Heart right ventricle (tissue), 16 donors: Measurements from ENCODE around the gene TIMM10B. TPM values are rescaled to one million over a fixed set of nuclear protein-coding genes. Genes with fewer than 3 reads are reported as not detected.
A peak's percentile ranks its signal among the peaks of the same experiment; 100 is the strongest.

Source experiments
- ATAC-seq, 8 donors: fragments of 200-7000 bp; cut with Tn5 transposase; one replicate each; pipeline ENCODE4 v1.9.1; 2020; ENCODE audit warnings: mild to moderate bottlenecking in 8 of 8, moderate library complexity in 8 of 8, moderate number of reproducible peaks in 1 of 8
- DNase-seq, 2 donors: peaks; one replicate each; pipeline ENCODE4 v3.0.0-alpha.2; 2020
- H3K27ac ChIP-seq, 10 donors: fragments of 200-600 bp; sonication (generic) in 2 of 10; one replicate each; pipeline versions ENCODE4 v1.5.0 to v1.8.0; 2020 to 2022; ENCODE audit warnings: mild to moderate bottlenecking in 3 of 10
- H3K27me3 ChIP-seq, 7 donors: fragments of 200-600 bp; one replicate each; pipeline ENCODE4 v1.8.0; 2021 to 2022; ENCODE audit warnings: mild to moderate bottlenecking in 2 of 7
- H3K36me3 ChIP-seq, 9 donors: fragments of 200-600 bp; sonication (generic) in 1 of 9; one replicate each; pipeline versions ENCODE4 v1.5.0 to v1.8.0; 2020 to 2022; ENCODE audit warnings: mild to moderate bottlenecking in 2 of 9
- H3K4me1 ChIP-seq, 9 donors: fragments of 200-600 bp; sonication (generic) in 1 of 9; one replicate each; pipeline versions ENCODE4 v1.5.0 to v1.8.0; 2020 to 2022; ENCODE audit warnings: mild to moderate bottlenecking in 4 of 9
- H3K4me3 ChIP-seq, 10 donors: fragments of 200-600 bp; sonication (generic) in 2 of 10; one replicate each; pipeline versions ENCODE4 v1.5.0 to v1.8.0; 2020 to 2022; ENCODE audit warnings: mild to moderate bottlenecking in 7 of 10, moderate library complexity in 2 of 10
- H3K9me3 ChIP-seq, 11 donors: fragments of 200-600 bp in 10 of 11; sonication (generic) in 2 of 11; one replicate each; pipeline versions ENCODE4 v1.5.0 to v1.8.0; 2013 to 2022; ENCODE audit warnings: mild to moderate bottlenecking in 2 of 11, control low read depth in 1 of 11, moderate library complexity in 1 of 11
- WGBS, 2 donors: extraction: QIAGEN DNeasy Blood & Tissue Kit; methylation state at CpG; one replicate each; pipeline ENCODE4 v1.1.7; 2013; ENCODE audit warnings: inconsistent platforms in 1 of 2; 5-methylcytosine and 5-hydroxymethylcytosine counted together
- intact Hi-C, 10 donors: fragments of 100-400 bp; cut with DNase I; formaldehyde crosslinking; loops; one replicate each; pipeline versions ENCODE4 v1.11.1 to v1.14.2; 2022
- polyA plus RNA-seq, 2 donors: library from polyadenylated mRNA; stranded (reverse); fragments of 200-250 nt; gene quantifications; one replicate each; pipeline ENCODE4 v1.2.3, GENCODE V29; 2013
- total RNA-seq, 10 donors: library from RNA; stranded (reverse); fragmentation: NEBNext Ultra II Directional in 3 of 10; extraction: Animal tissue kit (Norgen Biotek cat#: 25700) in 3 of 10; gene quantifications; one replicate each; pipeline versions ENCODE4 v1.2.1 to v1.2.4, GENCODE V29; 2021 to 2023
- TF ChIP-seq, protein P1 (sequence below), 9 donors: fragments of 200-600 bp; sonication (generic) in 2 of 9; IDR thresholded peaks; one replicate each; pipeline versions ENCODE4 v1.5.0 to v1.8.0; 2021 to 2022; ENCODE audit warnings: antibody characterized with exemption in 9 of 9, mild to moderate bottlenecking in 5 of 9, moderate library complexity in 1 of 9
- donor health status: Arrhythmogenic right ventricular cardiomyopathy.
- donor health status: ischemic (EF 13 %, LVEDD 7.1; RV severe dilation, severe dysfunction).
- donor health status: healthy with polysubstance abuse.
- donor health status: DM: no; HTN: yes; CAD: no.
- donor health status: DM: no; HTN: no; CAD: no.
- donor health status: ischemic (EF 25% LVEDD 6.9; RV normal size, moderate dysfunction).
- donor health status: ischemic (EF 25% LVEDD 5.7; RV mildly dilated, moderate dysfunction).
- donor health status: healthy.
- donor health status: DM: yes; HTN: yes; CAD: no.
- donor health status: Ischemic cardiomyopathy.
- donor health status: ischemic (EF 35%, LVEDD 5.7; RV mildly dilated, moderate dysfunction).
- donor health status: nonischemic (EF 11% LVEDD 7.7; RV severe dilation, severe dysfunction).
- donor health status: DM: yes; HTN: yes; CAD: no.
- donor health status: PGD.
- donor health status: ischemic (EF 29% LVEDD 5.4; RV normal size, mild dysfunction).
- donor health status: nonischemic (EF 23%, LVEDD 6.1; RV moderate dilation, normal function).

TIMM10B gene
- total and polyA plus RNA-seq, 12 donors, result 10.0 to 21.6 (median 16.5) TPM

DNA sequence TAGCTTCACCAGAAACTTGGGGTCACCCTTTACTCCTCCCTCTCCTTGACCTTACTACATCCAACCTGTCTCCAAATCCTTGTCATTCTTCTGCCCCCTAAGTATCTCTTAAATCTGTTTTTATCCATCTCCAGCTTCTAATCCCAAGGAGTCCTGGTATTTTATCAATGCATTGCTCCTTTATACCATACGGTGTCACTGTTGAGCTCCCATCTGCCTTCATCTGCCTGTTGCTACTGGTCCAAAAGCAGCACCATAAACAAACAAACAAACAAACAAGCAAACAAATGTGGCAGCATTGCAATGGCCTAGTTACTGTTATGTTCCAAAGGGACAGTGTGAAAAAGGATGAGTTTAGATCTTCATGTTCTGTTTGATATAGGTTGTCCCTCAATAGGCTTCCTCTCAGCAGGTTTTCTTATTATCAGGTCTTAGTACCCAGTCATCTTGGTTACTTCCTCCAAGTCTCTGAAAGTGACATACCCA lies 50.0 kb downstream of the TIMM10B start:
- peak in 1 of 2 donors; percentile 38 for DNase-seq
- H3K36me3 ChIP-seq, result peaks cover 0 to 61% (median 6%) of the 10 kb centered on the region in 9 donors
- no peak overlapping the region for H3K27ac ChIP-seq
- no peaks in the 10 kb centered on the region for H3K4me1 ChIP-seq
- no peaks in the 10 kb centered on the region for H3K9me3 ChIP-seq
- 0 to 2% methylated on average over 1 of the region's 1 CpG for WGBS, 2 donors
- no peaks in the 10 kb centered on the region for H3K27me3 ChIP-seq
- no peak overlapping the region for H3K4me3 ChIP-seq
- peak in 5 of 8 donors; percentile 47 to 75 (median 67) for ATAC-seq
- TF ChIP-seq, protein P1, sequence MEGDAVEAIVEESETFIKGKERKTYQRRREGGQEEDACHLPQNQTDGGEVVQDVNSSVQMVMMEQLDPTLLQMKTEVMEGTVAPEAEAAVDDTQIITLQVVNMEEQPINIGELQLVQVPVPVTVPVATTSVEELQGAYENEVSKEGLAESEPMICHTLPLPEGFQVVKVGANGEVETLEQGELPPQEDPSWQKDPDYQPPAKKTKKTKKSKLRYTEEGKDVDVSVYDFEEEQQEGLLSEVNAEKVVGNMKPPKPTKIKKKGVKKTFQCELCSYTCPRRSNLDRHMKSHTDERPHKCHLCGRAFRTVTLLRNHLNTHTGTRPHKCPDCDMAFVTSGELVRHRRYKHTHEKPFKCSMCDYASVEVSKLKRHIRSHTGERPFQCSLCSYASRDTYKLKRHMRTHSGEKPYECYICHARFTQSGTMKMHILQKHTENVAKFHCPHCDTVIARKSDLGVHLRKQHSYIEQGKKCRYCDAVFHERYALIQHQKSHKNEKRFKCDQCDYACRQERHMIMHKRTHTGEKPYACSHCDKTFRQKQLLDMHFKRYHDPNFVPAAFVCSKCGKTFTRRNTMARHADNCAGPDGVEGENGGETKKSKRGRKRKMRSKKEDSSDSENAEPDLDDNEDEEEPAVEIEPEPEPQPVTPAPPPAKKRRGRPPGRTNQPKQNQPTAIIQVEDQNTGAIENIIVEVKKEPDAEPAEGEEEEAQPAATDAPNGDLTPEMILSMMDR (IDR thresholded peaks at IDR 0.05), result peak; percentile 55 to 88 (median 79)
- intact Hi-C loops, result loop anchor here (1.0 to 10.0 kb wide), 12 partner anchors 71 to 226 kb away; partner anchors contain the start of genes MRPL17 (in 7 of the 10), ILK (in 2 of the 10) and RRP8 (in 2 of the 10)

Other genes with a start within 250 kb of the TIMM10B start
- gene FHIP1B, start 246.9 kb upstream of the TIMM10B start, total RNA-seq, result 10 to 100 TPM; 13.4 to 17.3 (median 14.3) TPM
- 10 to 100 TPM; 20.2 to 23.3 TPM for gene FHIP1B, start 246.9 kb upstream of the TIMM10B start, polyA plus RNA-seq
- gene CNGA4, start 242.4 kb upstream of the TIMM10B start, total RNA-seq, result under 1 TPM in 1 of 10 donors, not detected in 9; 0.13 TPM
- gene CNGA4, start 242.4 kb upstream of the TIMM10B start, polyA plus RNA-seq, result under 1 TPM in 1 of 2 donors, not detected in 1; 0.01 TPM
- gene CCKBR, start 221.7 kb upstream of the TIMM10B start, total RNA-seq, result not detected
- gene CCKBR, start 221.7 kb upstream of the TIMM10B start, polyA plus RNA-seq, result under 1 TPM in 1 of 2 donors, not detected in 1; 0.15 TPM
- 100 to 1,000 TPM in 1 of 10 donors, 10 to 100 TPM in 9; 39.3 to 117 (median 46.0) TPM for gene CAVIN3, start 161.0 kb upstream of the TIMM10B start, total RNA-seq
- gene CAVIN3, start 161.0 kb upstream of the TIMM10B start, polyA plus RNA-seq, result 100 to 1,000 TPM; 150 to 186 TPM
- 10 to 100 TPM; 57.4 to 88.1 (median 67.6) TPM for gene SMPD1, start 91.0 kb upstream of the TIMM10B start, total RNA-seq
- gene SMPD1, start 91.0 kb upstream of the TIMM10B start, polyA plus RNA-seq, result 10 to 100 TPM; 53.8 to 62.1 TPM
- gene APBB1, start 62.4 kb upstream of the TIMM10B start, total RNA-seq, result 10 to 100 TPM; 54.3 to 93.3 (median 65.2) TPM
- 10 to 100 TPM; 86.1 to 90.6 TPM for gene APBB1, start 62.4 kb upstream of the TIMM10B start, polyA plus RNA-seq
- gene HPX, start 40.5 kb upstream of the TIMM10B start, total RNA-seq, result under 1 TPM in 5 of 10 donors, not detected in 5; 0.33 to 0.55 (median 0.40) TPM
- gene HPX, start 40.5 kb upstream of the TIMM10B start, polyA plus RNA-seq, result under 1 TPM; 0.22 to 0.73 TPM
- 10 to 100 TPM in 3 of 10 donors, 1 to 10 TPM in 7; 6.3 to 12.7 (median 8.7) TPM for gene TRIM3, start 7.6 kb upstream of the TIMM10B start, total RNA-seq
- gene TRIM3, start 7.6 kb upstream of the TIMM10B start, polyA plus RNA-seq, result 10 to 100 TPM; 14.5 to 14.6 TPM
- gene ARFIP2, start 170 bp upstream of the TIMM10B start, total RNA-seq, result 10 to 100 TPM; 12.4 to 23.0 (median 14.8) TPM
- 10 to 100 TPM; 16.2 to 36.8 TPM for gene ARFIP2, start 170 bp upstream of the TIMM10B start, polyA plus RNA-seq
- gene DNHD1, start 15.8 kb downstream of the TIMM10B start, total RNA-seq, result 1 to 10 TPM; 3.4 to 7.8 (median 6.5) TPM
- gene DNHD1, start 15.8 kb downstream of the TIMM10B start, polyA plus RNA-seq, result 10 to 100 TPM in 1 of 2 donors, 1 to 10 TPM in 1; 1.7 to 13.8 TPM
- 10 to 100 TPM; 12.1 to 23.3 (median 20.5) TPM for gene RRP8, start 122.1 kb downstream of the TIMM10B start, total RNA-seq
- gene RRP8, start 122.1 kb downstream of the TIMM10B start, polyA plus RNA-seq, result 10 to 100 TPM; 16.1 to 23.0 TPM
- 100 to 1,000 TPM; 150 to 247 (median 204) TPM for gene ILK, start 122.3 kb downstream of the TIMM10B start, total RNA-seq
- 100 to 1,000 TPM; 213 to 244 TPM for gene ILK, start 122.3 kb downstream of the TIMM10B start, polyA plus RNA-seq
- gene TAF10, start 130.7 kb downstream of the TIMM10B start, total RNA-seq, result 100 to 1,000 TPM in 1 of 10 donors, 10 to 100 TPM in 9; 78.0 to 101 (median 89.7) TPM
- gene TAF10, start 130.7 kb downstream of the TIMM10B start, polyA plus RNA-seq, result 100 to 1,000 TPM in 1 of 2 donors, 10 to 100 TPM in 1; 93.3 to 254 TPM
- gene TPP1, start 137.9 kb downstream of the TIMM10B start, total RNA-seq, result 100 to 1,000 TPM in 2 of 10 donors, 10 to 100 TPM in 8; 56.3 to 132 (median 72.6) TPM
- gene TPP1, start 137.9 kb downstream of the TIMM10B start, polyA plus RNA-seq, result 10 to 100 TPM; 31.9 to 34.6 TPM
- 10 to 100 TPM in 3 of 10 donors, 1 to 10 TPM in 7; 7.1 to 12.4 (median 8.7) TPM for gene DCHS1, start 174.3 kb downstream of the TIMM10B start, total RNA-seq
- 1 to 10 TPM; 4.1 to 6.7 TPM for gene DCHS1, start 174.3 kb downstream of the TIMM10B start, polyA plus RNA-seq
- gene MRPL17, start 201.8 kb downstream of the TIMM10B start, total RNA-seq, result 10 to 100 TPM; 36.7 to 61.4 (median 45.5) TPM
- gene MRPL17, start 201.8 kb downstream of the TIMM10B start, polyA plus RNA-seq, result 10 to 100 TPM; 55.2 to 69.1 TPM